GM21528 (cell line): ENCODE measurements around the gene SRGAP2C.
"Not testable (repeated sequence)": the region's sequence is repeated elsewhere in the genome, so short reads cannot be mapped to it uniquely, and the experiment has no call there.

Source experiments
- ATAC-seq: cut with Tn5 transposase; IDR thresholded peaks from one replicate; pipeline ENCODE4 v1.9.1; 2021; ENCODE audit warnings: mild to moderate bottlenecking, moderate library complexity; ENCODE audit not compliant: unreplicated experiment, low FRiP score

Gene SRGAP2C

DNA sequence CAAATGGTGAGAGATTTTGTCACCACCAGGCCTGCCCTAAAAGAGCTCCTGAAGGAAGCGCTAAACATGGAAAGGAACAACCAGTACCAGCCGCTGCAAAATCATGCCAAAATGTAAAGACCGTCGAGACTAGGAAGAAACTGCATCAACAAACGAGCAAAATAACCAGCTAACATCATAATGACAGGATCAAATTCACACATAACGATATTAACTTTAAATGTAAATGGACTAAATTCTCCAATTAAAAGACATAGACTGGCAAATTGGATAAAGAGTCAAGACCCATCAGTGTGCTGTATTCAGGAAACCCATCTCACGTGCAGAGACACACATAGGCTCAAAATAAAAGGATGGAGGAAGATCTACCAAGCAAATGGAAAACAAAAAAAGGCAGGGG, 218.5 kb downstream of the SRGAP2C start:
- ATAC-seq, result not testable (repeated sequence)

DNA sequence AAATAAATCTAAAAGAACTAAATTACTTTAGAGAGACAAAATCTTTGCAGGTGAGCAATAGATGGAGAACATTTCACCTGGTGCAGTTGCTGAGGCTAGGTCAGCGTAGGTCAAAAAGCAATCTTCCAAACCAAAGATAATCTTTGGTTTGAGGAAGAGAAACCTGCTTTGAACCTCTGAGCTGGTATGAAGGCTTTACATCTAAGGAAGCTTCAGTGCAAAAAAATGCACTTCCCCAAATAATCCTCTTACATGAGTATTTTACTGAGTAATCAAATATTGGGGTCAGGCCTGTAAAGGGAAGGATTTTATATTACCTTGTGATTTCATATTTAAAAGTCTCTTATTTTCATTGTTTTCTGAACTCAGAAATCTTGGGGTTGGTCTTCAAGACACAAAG, 223.6 kb downstream of the SRGAP2C start:
- no peak for ATAC-seq

DNA sequence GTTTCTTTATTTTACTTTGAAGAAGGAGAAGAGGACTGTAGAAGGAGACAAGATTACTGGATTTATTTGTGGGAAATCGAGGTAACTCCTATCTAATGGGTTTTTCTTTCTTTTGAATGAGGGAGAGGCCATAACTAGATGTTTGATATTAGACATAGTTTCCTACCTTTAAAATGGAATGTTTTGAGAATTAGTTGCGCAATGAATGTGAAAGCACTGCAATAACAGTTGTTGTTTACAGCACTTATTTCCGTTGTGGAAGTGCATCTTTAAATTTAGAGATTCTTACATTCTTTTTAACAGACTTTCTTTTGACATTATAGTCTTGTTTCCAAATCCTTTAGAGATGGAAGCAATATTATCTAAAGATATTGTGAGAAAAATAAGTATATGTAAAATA, 229.0 kb downstream of the SRGAP2C start:
- no peak for ATAC-seq

DNA sequence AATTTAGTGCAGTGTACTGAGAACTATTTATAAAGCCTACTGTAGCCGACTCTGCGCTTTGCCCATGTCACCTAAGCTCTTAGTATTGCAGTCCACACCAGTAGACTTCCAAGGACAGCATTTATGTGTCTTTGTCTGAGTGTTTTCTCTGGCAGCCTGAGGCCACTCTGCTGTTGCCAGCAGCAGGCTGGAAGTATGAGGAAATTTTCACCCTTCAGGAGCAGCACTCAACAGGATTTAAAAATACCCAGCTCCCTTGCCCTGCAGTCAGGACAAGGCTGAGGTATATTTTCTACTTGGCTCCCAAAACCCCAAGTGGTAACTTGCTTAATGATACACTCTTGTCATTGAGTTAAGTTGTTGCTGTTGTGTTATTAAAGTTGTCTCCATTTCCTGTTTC, 230.1 kb downstream of the SRGAP2C start:
- ATAC-seq, result no peak

DNA sequence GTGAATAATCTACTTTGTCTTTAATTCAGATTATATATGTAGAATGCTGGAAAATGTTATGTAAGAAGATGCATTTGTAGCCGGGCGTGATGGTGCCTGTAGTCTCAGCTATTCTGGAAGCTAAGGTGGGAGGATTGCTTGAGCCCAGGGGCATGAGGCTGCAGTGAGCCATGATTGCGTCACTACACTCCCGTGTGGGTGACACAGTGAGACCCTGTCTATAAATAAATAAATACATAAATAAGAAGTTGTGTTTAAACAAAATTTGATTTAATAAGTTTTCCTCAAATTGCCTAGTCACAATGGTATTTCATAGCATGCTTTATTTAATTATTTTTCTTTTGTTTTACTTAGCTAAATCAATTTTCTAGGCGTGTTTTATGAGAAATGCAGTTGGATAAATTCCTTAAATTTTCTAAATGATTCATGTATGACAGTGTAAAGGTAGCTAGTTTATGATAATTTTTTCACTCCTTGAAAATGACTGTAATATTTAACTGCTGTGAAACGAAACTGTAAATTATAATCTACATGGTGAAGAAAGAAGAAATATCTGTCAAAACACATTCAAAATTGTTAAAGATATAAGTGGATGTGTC, 232.6 kb downstream of the SRGAP2C start:
- no peak for ATAC-seq

DNA sequence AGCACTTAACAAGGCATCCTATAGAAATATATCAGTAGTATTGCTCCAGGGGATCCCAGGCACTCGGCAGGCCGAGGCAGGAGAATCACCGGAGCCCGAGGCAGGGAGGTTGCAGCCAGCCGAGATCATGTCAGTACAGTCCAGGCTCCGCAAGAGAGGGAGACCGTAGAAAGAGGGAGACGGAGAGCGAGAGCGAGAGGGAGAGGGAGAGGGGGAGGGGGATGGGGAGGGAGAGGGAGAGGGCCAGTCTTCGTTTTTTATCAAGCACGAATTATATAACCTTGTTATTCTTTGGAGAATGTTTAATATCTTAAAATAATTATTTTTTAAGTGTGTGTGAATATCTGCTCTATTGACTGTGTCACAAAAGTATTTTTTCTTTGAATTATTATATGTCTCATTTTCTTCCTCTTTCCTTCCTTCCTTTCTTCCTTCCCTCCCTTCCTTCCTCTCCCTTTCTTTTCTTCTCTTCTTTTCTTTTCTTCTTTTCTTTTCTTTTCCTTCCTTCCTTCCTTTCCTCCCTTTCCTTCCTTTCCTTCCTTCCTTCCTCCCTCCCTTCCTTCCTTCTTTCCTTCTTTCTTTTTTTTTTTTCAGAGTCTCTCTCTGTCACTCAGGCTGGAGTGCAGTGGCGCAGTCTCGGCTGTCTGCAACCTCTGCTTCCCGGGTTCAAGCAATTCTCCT, 233.7 kb downstream of the SRGAP2C start:
- no peak for ATAC-seq

DNA sequence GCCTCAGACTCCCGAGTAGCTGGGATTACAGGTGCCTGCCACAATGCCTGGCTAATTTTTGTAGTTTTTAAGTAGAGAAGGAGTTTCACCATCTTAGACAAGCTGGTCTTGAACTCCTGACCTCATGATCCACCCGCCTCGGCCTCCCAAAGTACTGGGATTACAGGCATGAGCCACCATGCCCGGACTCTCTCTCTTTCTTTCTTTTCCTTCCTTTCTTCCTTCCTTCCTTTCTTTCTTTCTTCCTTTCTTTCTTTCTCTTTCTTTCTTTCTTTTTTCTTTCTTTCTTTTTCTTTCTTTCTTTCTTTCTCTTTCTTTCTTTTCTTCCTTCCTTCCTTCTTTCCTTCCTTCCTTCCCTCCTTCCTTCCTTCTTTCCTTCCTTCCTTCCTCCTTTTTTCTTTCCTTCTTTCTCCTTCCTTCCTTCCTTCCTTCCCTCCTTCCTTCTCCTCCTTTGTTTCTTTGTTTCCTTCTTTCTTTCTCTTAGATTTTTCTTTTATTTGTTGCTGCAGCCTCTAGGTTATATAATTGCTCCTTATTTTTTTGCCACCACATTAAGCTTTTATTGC, 234.4 kb downstream of the SRGAP2C start:
- not testable (repeated sequence) for ATAC-seq

DNA sequence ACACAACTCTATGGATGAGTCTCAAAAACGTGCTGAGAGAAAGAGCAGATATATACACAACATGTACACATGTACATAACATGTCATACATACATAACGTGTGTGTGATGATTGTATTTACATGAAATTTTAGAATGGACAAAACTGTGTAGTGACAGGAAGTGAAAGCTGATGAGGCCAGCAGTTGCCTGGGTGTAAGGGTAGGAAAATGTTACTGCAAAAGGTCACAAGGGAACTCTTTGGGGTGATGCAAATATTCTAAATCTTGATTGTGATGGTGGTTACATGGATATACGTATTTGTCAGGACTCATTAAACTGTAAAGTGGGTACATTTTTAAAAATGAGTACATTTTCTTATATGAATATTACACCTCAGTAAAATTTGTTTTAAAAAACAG, 236.7 kb downstream of the SRGAP2C start:
- ATAC-seq, result not testable (repeated sequence)

DNA sequence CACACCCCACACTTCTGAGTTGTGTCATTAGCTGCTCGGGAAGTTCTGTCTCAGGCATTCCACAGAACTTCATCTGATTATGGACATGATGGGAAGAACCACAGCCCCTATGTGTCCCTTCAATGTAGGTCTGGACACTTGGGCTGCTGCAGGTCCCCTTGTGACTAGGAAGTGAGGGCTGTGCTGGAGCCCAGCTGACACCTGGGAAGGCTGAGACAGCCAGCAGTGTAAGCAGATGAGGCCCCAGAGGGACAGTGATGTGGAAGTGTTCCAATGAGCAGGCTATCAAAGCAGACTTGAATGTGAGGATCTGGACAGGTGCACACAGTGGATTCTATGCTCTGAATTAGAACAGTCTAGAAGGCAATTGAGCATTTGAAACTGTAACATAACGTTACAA, 239.2 kb downstream of the SRGAP2C start:
- ATAC-seq, result not testable (repeated sequence)

DNA sequence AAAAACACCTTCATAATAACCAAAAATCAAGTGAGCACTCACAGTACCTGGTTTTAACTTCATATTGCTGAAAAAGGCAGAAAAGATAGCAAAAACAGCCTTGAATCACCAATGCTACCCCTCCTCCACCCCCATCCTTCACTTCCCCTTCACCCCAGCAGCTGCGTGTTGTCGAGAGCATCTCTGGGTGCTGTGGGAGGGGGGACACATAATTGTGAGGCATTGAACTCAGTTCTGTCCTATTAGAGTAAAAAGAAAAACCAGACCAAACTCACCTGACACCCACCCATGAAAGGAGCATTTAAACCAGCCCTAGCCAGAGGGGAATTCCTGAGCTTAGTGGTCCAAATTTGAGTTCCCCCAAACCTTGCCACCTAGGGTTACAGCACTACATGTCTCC, 248.7 kb downstream of the SRGAP2C start:
- ATAC-seq, result not testable (repeated sequence)

DNA sequence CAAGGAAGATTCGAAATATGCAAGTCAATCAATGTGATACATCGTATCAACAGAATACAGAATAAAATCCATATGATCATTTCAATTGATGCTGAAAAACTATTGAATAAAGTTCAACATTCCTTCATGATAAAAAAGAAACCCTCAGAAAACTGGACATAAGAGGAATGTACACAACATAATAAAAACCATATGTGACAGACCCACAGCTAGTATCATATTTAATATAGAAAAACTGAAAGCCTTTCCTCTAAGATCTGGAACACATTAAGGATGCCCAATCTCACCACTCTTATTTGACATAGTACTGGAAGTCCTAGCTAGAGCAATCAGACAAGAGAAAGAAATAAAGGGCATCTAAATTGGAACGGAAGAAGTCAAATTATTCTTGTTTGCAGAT, 254.1 kb downstream of the SRGAP2C start:
- ATAC-seq, result not testable (repeated sequence)

DNA sequence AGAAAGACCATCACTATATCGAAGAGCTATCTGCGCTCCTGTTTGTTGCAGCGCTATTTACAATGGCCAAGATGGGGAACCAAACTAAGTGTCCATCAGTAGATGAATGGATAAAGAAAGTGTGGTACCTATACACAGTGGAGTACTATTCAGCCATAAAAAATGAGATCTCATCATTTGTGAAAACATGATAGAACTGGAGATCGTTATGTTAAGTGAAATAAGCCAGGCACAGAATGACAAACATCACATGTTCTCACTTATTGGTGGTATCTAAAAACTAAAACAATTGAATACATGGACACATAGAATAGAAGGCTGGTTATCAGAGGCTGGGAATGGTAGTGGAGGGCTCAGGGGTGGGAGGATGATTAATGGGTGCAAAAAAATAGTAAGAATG, 256.2 kb downstream of the SRGAP2C start:
- no peak for ATAC-seq
